Neural progenitor cell (in vitro differentiated cells): ENCODE measurements around the gene FBL.

Experiments
- EZH2 ChIP-seq: fragments of 200-600 bp; sonication (generic); IDR thresholded peaks from 2 replicates; pipeline ENCODE4 v1.6.1; 2017; ENCODE audit warnings: antibody characterized with exemption, mild to moderate bottlenecking, moderate library complexity
- TF ChIP-seq, protein P1 (sequence below): fragments of 200-600 bp; sonication (generic); IDR thresholded peaks from 2 replicates; pipeline ENCODE4 v1.5.1; 2017; ENCODE audit warnings: antibody characterized with exemption, mild to moderate bottlenecking

DNA sequence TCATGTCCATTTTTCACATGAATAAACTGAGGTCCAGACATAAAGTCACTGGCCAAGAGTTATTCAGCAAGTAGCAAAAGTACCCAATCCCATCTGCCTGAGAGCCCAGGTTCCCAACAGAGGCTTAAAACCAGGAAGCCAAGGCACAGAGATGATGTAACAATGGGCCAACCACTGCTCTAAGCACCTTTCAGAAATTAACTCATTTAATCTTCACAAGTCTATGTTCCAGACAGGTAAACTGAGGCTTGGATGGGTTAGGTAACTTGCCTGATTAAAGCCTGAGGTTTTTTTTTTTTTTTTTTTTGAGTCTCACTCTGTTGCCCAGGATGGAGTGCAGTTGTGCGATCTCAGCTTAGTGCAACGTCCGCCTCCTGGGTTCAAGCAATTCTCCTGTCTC is 8.2 kb downstream of the FBL start:
- TF ChIP-seq, protein P1, sequence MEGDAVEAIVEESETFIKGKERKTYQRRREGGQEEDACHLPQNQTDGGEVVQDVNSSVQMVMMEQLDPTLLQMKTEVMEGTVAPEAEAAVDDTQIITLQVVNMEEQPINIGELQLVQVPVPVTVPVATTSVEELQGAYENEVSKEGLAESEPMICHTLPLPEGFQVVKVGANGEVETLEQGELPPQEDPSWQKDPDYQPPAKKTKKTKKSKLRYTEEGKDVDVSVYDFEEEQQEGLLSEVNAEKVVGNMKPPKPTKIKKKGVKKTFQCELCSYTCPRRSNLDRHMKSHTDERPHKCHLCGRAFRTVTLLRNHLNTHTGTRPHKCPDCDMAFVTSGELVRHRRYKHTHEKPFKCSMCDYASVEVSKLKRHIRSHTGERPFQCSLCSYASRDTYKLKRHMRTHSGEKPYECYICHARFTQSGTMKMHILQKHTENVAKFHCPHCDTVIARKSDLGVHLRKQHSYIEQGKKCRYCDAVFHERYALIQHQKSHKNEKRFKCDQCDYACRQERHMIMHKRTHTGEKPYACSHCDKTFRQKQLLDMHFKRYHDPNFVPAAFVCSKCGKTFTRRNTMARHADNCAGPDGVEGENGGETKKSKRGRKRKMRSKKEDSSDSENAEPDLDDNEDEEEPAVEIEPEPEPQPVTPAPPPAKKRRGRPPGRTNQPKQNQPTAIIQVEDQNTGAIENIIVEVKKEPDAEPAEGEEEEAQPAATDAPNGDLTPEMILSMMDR: no peak
- TF ChIP-seq EZH2: no peak
